ENCODE results near the gene HPN. TPM values are rescaled to one million over a fixed set of nuclear protein-coding genes. Genes with fewer than 3 reads are reported as not detected.
A peak's percentile ranks its signal among the peaks of the same experiment; 100 is the strongest.

Gene HPN
- total and polyA plus RNA-seq, 2 donors from 2014 or later = 134 to 331 TPM

GRCh38 chr19:35022460-35022859 is 19.1 kb upstream of the HPN start:
- FAIRE-seq (no peak), DNase-seq (no peak)
- H3K36me3 ChIP-seq (ENCODE audit: control insufficient read depth in 2 of 3, insufficient read depth in 3 of 3, low read length in 3 of 3) = peaks cover 6 to 40% (median 22%) of the 10 kb centered on the region in 3 donors

GRCh38 chr19:35023428-35023827 is 18.1 kb upstream of the HPN start:
- intact Hi-C loops (cut with DNase I) = no loop called here
- peaks cover 4 to 40% (median 23%) of the 10 kb centered on the region in 3 donors for H3K36me3 ChIP-seq (ENCODE audit: control insufficient read depth in 2 of 3, insufficient read depth in 3 of 3, low read length in 3 of 3)
- H3K9me3 ChIP-seq (ENCODE audit: control insufficient read depth in 2 of 3, insufficient read depth in 1 of 3, low read length in 3 of 3) = no peaks in the 10 kb centered on the region
- DNase-seq (peak in 1 of 5 donors; percentile 79), FAIRE-seq (no peak)
- H3K4me3 ChIP-seq (ENCODE audit: low read length in 3 of 3) = no peak overlapping the region
- H3K4me1 ChIP-seq (ENCODE audit: control insufficient read depth in 2 of 3, insufficient read depth in 2 of 3, low read depth in 1 of 3, low read length in 3 of 3) = no peaks in the 10 kb centered on the region
- TF ChIP-seq, protein P1, sequence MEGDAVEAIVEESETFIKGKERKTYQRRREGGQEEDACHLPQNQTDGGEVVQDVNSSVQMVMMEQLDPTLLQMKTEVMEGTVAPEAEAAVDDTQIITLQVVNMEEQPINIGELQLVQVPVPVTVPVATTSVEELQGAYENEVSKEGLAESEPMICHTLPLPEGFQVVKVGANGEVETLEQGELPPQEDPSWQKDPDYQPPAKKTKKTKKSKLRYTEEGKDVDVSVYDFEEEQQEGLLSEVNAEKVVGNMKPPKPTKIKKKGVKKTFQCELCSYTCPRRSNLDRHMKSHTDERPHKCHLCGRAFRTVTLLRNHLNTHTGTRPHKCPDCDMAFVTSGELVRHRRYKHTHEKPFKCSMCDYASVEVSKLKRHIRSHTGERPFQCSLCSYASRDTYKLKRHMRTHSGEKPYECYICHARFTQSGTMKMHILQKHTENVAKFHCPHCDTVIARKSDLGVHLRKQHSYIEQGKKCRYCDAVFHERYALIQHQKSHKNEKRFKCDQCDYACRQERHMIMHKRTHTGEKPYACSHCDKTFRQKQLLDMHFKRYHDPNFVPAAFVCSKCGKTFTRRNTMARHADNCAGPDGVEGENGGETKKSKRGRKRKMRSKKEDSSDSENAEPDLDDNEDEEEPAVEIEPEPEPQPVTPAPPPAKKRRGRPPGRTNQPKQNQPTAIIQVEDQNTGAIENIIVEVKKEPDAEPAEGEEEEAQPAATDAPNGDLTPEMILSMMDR (IDR thresholded peaks at IDR 0.05; ENCODE audit: borderline replicate concordance, extremely low read depth, insufficient read depth) = no peak
- H3K27ac ChIP-seq (ENCODE audit: low read depth in 2 of 2, low read length in 2 of 2) = no peak overlapping the region
- H3K9ac ChIP-seq (ENCODE audit: low read length in 3 of 3) = no peak overlapping the region
- no peaks in the 10 kb centered on the region for H3K27me3 ChIP-seq (ENCODE audit: control insufficient read depth, insufficient read depth, low read length)

More at GRCh38 chr19:35022460-35022859, 19.1 kb upstream of the HPN start:
- Histone ChIP-seq H3K27me3 (ENCODE audit: control insufficient read depth, insufficient read depth, low read length) (no peaks in the 10 kb centered on the region), H3K27ac (ENCODE audit: low read depth in 2 of 2, low read length in 2 of 2) (no peak overlapping the region), H3K4me3 (ENCODE audit: low read length in 3 of 3) (no peak overlapping the region), H3K4me1 (ENCODE audit: control insufficient read depth in 2 of 3, insufficient read depth in 2 of 3, low read depth in 1 of 3, low read length in 3 of 3) (no peaks in the 10 kb centered on the region), H3K9ac (ENCODE audit: low read length in 3 of 3) (no peak overlapping the region), H3K9me3 (ENCODE audit: control insufficient read depth in 2 of 3, insufficient read depth in 1 of 3, low read length in 3 of 3) (no peaks in the 10 kb centered on the region)
- TF ChIP-seq, protein P1 (IDR thresholded peaks at IDR 0.05; ENCODE audit: borderline replicate concordance, extremely low read depth, insufficient read depth) = no peak
- intact Hi-C loops (cut with DNase I) = no loop called here

- FAIRE-seq = no peak
Observed at GRCh38 chr19:35024095-35024494, 17.4 kb upstream of the HPN start.

More at GRCh38 chr19:35024095-35024494, 17.4 kb upstream of the HPN start:
- TF ChIP-seq, protein P1 (IDR thresholded peaks at IDR 0.05; ENCODE audit: borderline replicate concordance, extremely low read depth, insufficient read depth) = no peak
- Histone ChIP-seq H3K9me3 (ENCODE audit: control insufficient read depth in 2 of 3, insufficient read depth in 1 of 3, low read length in 3 of 3) (no peaks in the 10 kb centered on the region), H3K36me3 (ENCODE audit: control insufficient read depth in 2 of 3, insufficient read depth in 3 of 3, low read length in 3 of 3) (peaks cover 4 to 33% (median 23%) of the 10 kb centered on the region in 3 donors), H3K27me3 (ENCODE audit: control insufficient read depth, insufficient read depth, low read length) (no peaks in the 10 kb centered on the region), H3K4me1 (ENCODE audit: control insufficient read depth in 2 of 3, insufficient read depth in 2 of 3, low read depth in 1 of 3, low read length in 3 of 3) (no peaks in the 10 kb centered on the region), H3K9ac (ENCODE audit: low read length in 3 of 3) (no peak overlapping the region), H3K27ac (ENCODE audit: low read depth in 2 of 2, low read length in 2 of 2) (no peak overlapping the region), H3K4me3 (ENCODE audit: low read length in 3 of 3) (no peak overlapping the region)
- DNase-seq = peak in 1 of 5 donors; percentile 64
- intact Hi-C loops (cut with DNase I) = no loop called here
